GM12878 (cell line): ENCODE results near the gene SEMA5A. TPM values are rescaled to one million over a fixed set of nuclear protein-coding genes. Genes with fewer than 3 reads are reported as not detected.

ENCODE experiments used
- ATAC-seq: fragments of 200-7000 bp; cut with Tn5 transposase; 3 replicates; pipeline ENCODE4 v1.9.1; 2020; ENCODE audit warnings: mild to moderate bottlenecking, moderate library complexity
- BruUV-seq: library from RNA; stranded (reverse); fragments of 400-500 nt; replicated peaks from 2 replicates; lab custom pipeline; 2021; lab: Mats Ljungman, UMichigan
- CTCF ChIA-PET: fragments of 300-600 bp; sonication (Branson Sonifier 250); formaldehyde crosslinking; extraction: SDS; loops from one replicate; lab custom pipeline; 2021; ENCODE audit warnings: inconsistent platforms; lab: Yijun Ruan, JAX
- POLR2A ChIA-PET: fragments of 350-600 bp; formaldehyde crosslinking; extraction: SDS; loops from one replicate; lab custom pipeline; 2021; ENCODE audit warnings: inconsistent platforms; lab: Charles Lee
- RAD21 ChIA-PET: fragments of 300-600 bp; sonication (Branson Sonifier 250); formaldehyde crosslinking; loops from one replicate; lab custom pipeline; 2023; ENCODE audit warnings: antibody characterized with exemption; ENCODE audit not compliant: unreplicated experiment; lab: Charles Lee
- SMC1A ChIA-PET: fragments of 300-600 bp; sonication (Branson Sonifier 250); formaldehyde crosslinking; loops from one replicate; lab custom pipeline; 2023; ENCODE audit not compliant: unreplicated experiment, uncharacterized antibody; lab: Charles Lee
- DNase-seq: peaks from one replicate; pipeline ENCODE4 v3.0.0-alpha.2; 2011; ENCODE audit warnings: low read depth, low spot score
- FAIRE-seq: peaks from 3 replicates; lab custom pipeline; 2011; peaks lifted over from hg19 to GRCh38; lab: Jason Lieb, UNC
- H2AFZ ChIP-seq: 2 replicates; pipeline ENCODE4 v1.6.0; 2011; ENCODE audit warnings: low read depth, low read length, control low read depth; ENCODE audit not compliant: control insufficient read depth
- H3K27ac ChIP-seq: 2 replicates; pipeline ENCODE4 v1.5.1; 2011; ENCODE audit warnings: control low read depth; ENCODE audit not compliant: control insufficient read depth, insufficient read depth
- H3K27me3 ChIP-seq, 2 experiments: replicated peaks in 1 of 2; 2 replicates each; pipeline versions ENCODE4 v1.6.0 to v1.6.1; 2011; ENCODE audit warnings: low read length in 1 of 2; ENCODE audit not compliant: control insufficient read depth in 2 of 2, insufficient read depth in 2 of 2
- H3K36me3 ChIP-seq, 2 experiments: 2 replicates each; pipeline ENCODE4 v1.5.1; 2011; ENCODE audit warnings: low read length in 1 of 2; ENCODE audit not compliant: control insufficient read depth in 2 of 2, insufficient read depth in 2 of 2
- H3K4me1 ChIP-seq: 2 replicates; pipeline ENCODE4 v1.6.1; 2011; ENCODE audit warnings: mild to moderate bottlenecking, low read length, moderate library complexity, mixed read lengths; ENCODE audit not compliant: control insufficient read depth, insufficient read depth
- H3K4me2 ChIP-seq: 2 replicates; pipeline ENCODE4 v1.6.0; 2011; ENCODE audit warnings: control low read depth; ENCODE audit not compliant: control insufficient read depth, insufficient read depth
- H3K4me3 ChIP-seq: fragments of 200-600 bp; sonication (generic); 2 replicates; pipeline ENCODE4 v1.5.1; 2016
- H3K79me2 ChIP-seq: 2 replicates; pipeline ENCODE4 v1.6.0; 2011; ENCODE audit warnings: low read length; ENCODE audit not compliant: control insufficient read depth, insufficient read depth
- H3K9ac ChIP-seq: 2 replicates; pipeline ENCODE4 v1.8.0; 2011; ENCODE audit warnings: low read length, control low read depth, mixed read lengths; ENCODE audit not compliant: control insufficient read depth, insufficient read depth
- H3K9me3 ChIP-seq: replicated peaks from 3 replicates; pipeline ENCODE4 v1.5.1; 2011; ENCODE audit warnings: mild to moderate bottlenecking, low read length; ENCODE audit not compliant: control insufficient read depth, insufficient read depth
- H4K20me1 ChIP-seq: 2 replicates; pipeline ENCODE4 v1.6.0; 2011; ENCODE audit not compliant: control insufficient read depth, insufficient read depth
- BACH1 ChIP-seq: fragments of 450-650 bp; IDR thresholded peaks from 2 replicates; pipeline ENCODE4 v1.6.1; 2017; ENCODE audit warnings: mild to moderate bottlenecking, borderline replicate concordance
- BCL11A ChIP-seq: IDR thresholded peaks from 2 replicates; pipeline ENCODE4 v1.6.1; 2011; ENCODE audit warnings: low read depth, low read length
- BCL3 ChIP-seq: IDR thresholded peaks from 2 replicates; pipeline ENCODE4 v1.6.1; 2011; ENCODE audit warnings: borderline replicate concordance, low read depth, mild to moderate bottlenecking, moderate library complexity, low read length; ENCODE audit not compliant: insufficient read depth, poor library complexity, severe bottlenecking
- BRCA1 ChIP-seq: IDR thresholded peaks from 2 replicates; pipeline ENCODE4 v1.6.1; 2011; ENCODE audit warnings: low read depth, low read length, improper control_type of control experiment
- CBX3 ChIP-seq: fragments of 200-600 bp; sonication (generic); IDR thresholded peaks from 2 replicates; pipeline ENCODE4 v1.6.1; 2016; ENCODE audit warnings: low read depth, borderline replicate concordance
- JUND ChIP-seq: IDR thresholded peaks from 2 replicates; pipeline ENCODE4 v1.6.1; 2012; ENCODE audit warnings: low read depth, mild to moderate bottlenecking, low read length, improper control_type of control experiment, moderate library complexity
- LARP7 ChIP-seq: fragments of 450-650 bp; IDR thresholded peaks from 2 replicates; pipeline ENCODE4 v1.6.1; 2017; ENCODE audit warnings: mild to moderate bottlenecking
- MEF2A ChIP-seq: IDR thresholded peaks from 2 replicates; pipeline ENCODE4 v1.6.1; 2011; ENCODE audit warnings: low read depth, mild to moderate bottlenecking, low read length, moderate library complexity; ENCODE audit not compliant: insufficient read depth
- MTA3 ChIP-seq: IDR thresholded peaks from 2 replicates; pipeline ENCODE4 v1.6.1; 2012; ENCODE audit warnings: low read length, inconsistent platforms, borderline replicate concordance
- NFYB ChIP-seq: IDR thresholded peaks from 2 replicates; pipeline ENCODE4 v1.6.1; 2011; ENCODE audit warnings: low read depth, mild to moderate bottlenecking, low read length, improper control_type of control experiment, moderate library complexity; ENCODE audit not compliant: insufficient read depth
- NR2C2 ChIP-seq: IDR thresholded peaks from 2 replicates; pipeline ENCODE4 v1.6.1; 2011; ENCODE audit warnings: borderline replicate concordance, low read depth; ENCODE audit not compliant: control insufficient read depth, insufficient read length
- NRF1 ChIP-seq: conservative IDR thresholded peaks from 2 replicates; pipeline ENCODE4 v1.6.1; 2011; ENCODE audit warnings: mild to moderate bottlenecking, low read depth, low read length, improper control_type of control experiment
- POLR2A ChIP-seq: IDR thresholded peaks from 2 replicates; pipeline ENCODE4 v1.6.1; 2011; ENCODE audit warnings: low read depth, mild to moderate bottlenecking, low read length
- POLR2AphosphoS5 ChIP-seq: IDR thresholded peaks from 2 replicates; pipeline ENCODE4 v1.6.1; 2011; ENCODE audit warnings: mild to moderate bottlenecking, low read length, inconsistent platforms
- ZNF24 ChIP-seq: fragments of 450-650 bp; IDR thresholded peaks from 2 replicates; pipeline ENCODE4 v1.6.1; 2017; ENCODE audit warnings: antibody characterized with exemption, mild to moderate bottlenecking
- WGBS: methylation state at CpG from one replicate; pipeline ENCODE4 v1.1.6; 2016; ENCODE audit warnings: low lambda C conversion rate; ENCODE audit not compliant: insufficient replicate concordance, insufficient coverage; ENCODE audit errors: missing lambda C conversion rate; 5-methylcytosine and 5-hydroxymethylcytosine counted together
- in situ Hi-C: fragments of 300-500 bp; cut with MboI; formaldehyde crosslinking; loops from 9 replicates; pipeline ENCODE4 v1.14.3; 2018; ENCODE audit warnings: mixed read lengths
- intact Hi-C: fragments of 100-400 bp; cut with micrococcal nuclease; formaldehyde crosslinking; loops from one replicate; pipeline ENCODE4 v1.14.2; 2022; ENCODE audit not compliant: unreplicated experiment
- polyA plus RNA-seq, 11 experiments: library from polyadenylated mRNA; depleted of rRNA in 4 of 11; unstranded in 6 of 11; stranded (reverse) in 5 of 11; fragments of >200 nt; fragmentation: Nextera tagmentation in 4 of 11; fragmentation: Illumina TruSeq in 1 of 11; extraction: Ambion mirVana in 4 of 11; extraction: Trizol in 1 of 11; gene quantifications; 1 replicate in 1 of 11; 2 replicates in 10 of 11; pipeline versions ENCODE4 v1.2.1 to v1.2.3, GENCODE V29; 2011 to 2016; ENCODE audit warnings: inconsistent platforms in 2 of 11, missing spikeins in 2 of 11, low read depth in 1 of 11
- total RNA-seq, 4 experiments: library from RNA; depleted of rRNA in 3 of 4; stranded (reverse); fragments of >200 nt in 3 of 4; fragmentation: Illumina TruSeq in 1 of 4; extraction: Trizol in 1 of 4; gene quantifications; 2 replicates each; pipeline versions ENCODE4 v1.2.1 to v1.2.3, GENCODE V29; 2013 to 2021
- TF ChIP-seq, protein P1 (sequence below): fragments of 450-650 bp; formaldehyde crosslinking; IDR thresholded peaks from 2 replicates; pipeline ENCODE4 v1.4.0; 2020; ENCODE audit warnings: mild to moderate bottlenecking, moderate library complexity
- TF ChIP-seq, protein P2 (sequence below), 3 experiments: IDR thresholded peaks in 2 of 3; conservative IDR thresholded peaks in 1 of 3; 2 replicates each; pipeline ENCODE4 v1.5.1; 2011; ENCODE audit warnings: low read depth in 3 of 3, low read length in 3 of 3, mild to moderate bottlenecking in 3 of 3, control low read depth in 2 of 3, moderate library complexity in 2 of 3, inconsistent platforms in 1 of 3, mixed read lengths in 1 of 3; ENCODE audit not compliant: control insufficient read depth in 2 of 3, insufficient read depth in 1 of 3; ENCODE audit errors: extremely low read depth in 1 of 3

The SEMA5A gene
- total and polyA plus RNA-seq, 10 of the 15 experiments (the other 5 are each of a cell fraction or from before 2014, with no cell fraction given): 0.03 to 2.4 (median 0.09) TPM; not detected in 1

DNA sequence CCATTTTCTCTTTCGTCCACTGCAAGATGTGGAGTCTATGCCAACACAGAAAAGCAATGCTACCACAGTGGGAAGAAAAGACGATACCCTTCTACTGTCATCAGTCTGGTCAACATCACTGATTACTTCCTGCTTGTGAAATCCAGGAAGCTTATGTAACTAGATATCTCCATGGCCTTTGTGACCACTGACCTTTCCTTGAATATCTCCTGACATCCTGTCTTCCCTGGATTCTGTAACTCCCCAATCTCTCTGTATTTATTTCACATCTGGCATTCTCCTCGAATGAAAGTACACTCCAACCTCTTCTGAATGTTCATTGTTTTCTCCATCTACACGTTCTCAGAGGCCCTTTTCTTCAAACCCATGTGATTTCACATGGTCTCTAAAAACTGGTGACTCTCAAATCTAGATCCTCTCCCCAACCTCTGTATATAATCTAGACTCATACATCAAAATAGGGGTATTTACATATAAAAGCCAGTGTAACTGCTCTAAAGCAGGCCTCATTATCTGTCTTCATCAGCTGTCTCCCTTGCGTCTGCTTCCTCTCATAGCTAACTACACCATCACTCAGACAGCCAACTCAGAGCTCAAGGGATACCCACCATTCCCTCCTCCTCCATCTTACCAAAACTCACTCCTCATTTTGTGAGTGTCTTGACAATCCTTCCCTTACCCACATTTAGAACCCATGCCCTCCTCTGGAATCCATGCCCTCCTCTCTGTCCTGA lies 156.8 kb downstream of the SEMA5A start:
- Histone ChIP-seq H3K36me3 (no peaks in the 10 kb centered on the region), H3K27ac (no peak overlapping the region), H3K4me2 (no peak overlapping the region), H3K27me3 (no peaks in the 10 kb centered on the region; a peak in 1 of 4 replicates), H3K4me3 (no peak overlapping the region), H3K4me1 (no peaks in the 10 kb centered on the region), H3K79me2 (no peaks in the 10 kb centered on the region), H2AFZ (no peak overlapping the region), H3K9ac (no peak overlapping the region), H4K20me1 (no peaks in the 10 kb centered on the region), H3K9me3 (no peaks in the 10 kb centered on the region)
- ChIA-PET CTCF (no interaction called here), SMC1A (no interaction called here), RAD21 (no interaction called here), POLR2A (no interaction called here)
- ATAC-seq: no peak
- no peak for DNase-seq
- 60% methylated on average over 5 of the region's 5 CpGs for WGBS
- no peak for TF ChIP-seq CBX3
- no peak for TF ChIP-seq JUND
- no peak for TF ChIP-seq NFYB
- TF ChIP-seq BACH1: no peak
- TF ChIP-seq, protein P1, sequence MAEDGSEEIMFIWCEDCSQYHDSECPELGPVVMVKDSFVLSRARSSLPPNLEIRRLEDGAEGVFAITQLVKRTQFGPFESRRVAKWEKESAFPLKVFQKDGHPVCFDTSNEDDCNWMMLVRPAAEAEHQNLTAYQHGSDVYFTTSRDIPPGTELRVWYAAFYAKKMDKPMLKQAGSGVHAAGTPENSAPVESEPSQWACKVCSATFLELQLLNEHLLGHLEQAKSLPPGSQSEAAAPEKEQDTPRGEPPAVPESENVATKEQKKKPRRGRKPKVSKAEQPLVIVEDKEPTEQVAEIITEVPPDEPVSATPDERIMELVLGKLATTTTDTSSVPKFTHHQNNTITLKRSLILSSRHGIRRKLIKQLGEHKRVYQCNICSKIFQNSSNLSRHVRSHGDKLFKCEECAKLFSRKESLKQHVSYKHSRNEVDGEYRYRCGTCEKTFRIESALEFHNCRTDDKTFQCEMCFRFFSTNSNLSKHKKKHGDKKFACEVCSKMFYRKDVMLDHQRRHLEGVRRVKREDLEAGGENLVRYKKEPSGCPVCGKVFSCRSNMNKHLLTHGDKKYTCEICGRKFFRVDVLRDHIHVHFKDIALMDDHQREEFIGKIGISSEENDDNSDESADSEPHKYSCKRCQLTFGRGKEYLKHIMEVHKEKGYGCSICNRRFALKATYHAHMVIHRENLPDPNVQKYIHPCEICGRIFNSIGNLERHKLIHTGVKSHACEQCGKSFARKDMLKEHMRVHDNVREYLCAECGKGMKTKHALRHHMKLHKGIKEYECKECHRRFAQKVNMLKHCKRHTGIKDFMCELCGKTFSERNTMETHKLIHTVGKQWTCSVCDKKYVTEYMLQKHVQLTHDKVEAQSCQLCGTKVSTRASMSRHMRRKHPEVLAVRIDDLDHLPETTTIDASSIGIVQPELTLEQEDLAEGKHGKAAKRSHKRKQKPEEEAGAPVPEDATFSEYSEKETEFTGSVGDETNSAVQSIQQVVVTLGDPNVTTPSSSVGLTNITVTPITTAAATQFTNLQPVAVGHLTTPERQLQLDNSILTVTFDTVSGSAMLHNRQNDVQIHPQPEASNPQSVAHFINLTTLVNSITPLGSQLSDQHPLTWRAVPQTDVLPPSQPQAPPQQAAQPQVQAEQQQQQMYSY (CRISPR knock-in tag): no peak
- no peak for TF ChIP-seq BCL3
- no peak for TF ChIP-seq POLR2A
- no peak for TF ChIP-seq MTA3
- TF ChIP-seq BRCA1: no peak
- no peak for TF ChIP-seq BCL11A
- TF ChIP-seq ZNF24: no peak
- TF ChIP-seq MEF2A: no peak
- no peak for TF ChIP-seq LARP7
- TF ChIP-seq, protein P2, sequence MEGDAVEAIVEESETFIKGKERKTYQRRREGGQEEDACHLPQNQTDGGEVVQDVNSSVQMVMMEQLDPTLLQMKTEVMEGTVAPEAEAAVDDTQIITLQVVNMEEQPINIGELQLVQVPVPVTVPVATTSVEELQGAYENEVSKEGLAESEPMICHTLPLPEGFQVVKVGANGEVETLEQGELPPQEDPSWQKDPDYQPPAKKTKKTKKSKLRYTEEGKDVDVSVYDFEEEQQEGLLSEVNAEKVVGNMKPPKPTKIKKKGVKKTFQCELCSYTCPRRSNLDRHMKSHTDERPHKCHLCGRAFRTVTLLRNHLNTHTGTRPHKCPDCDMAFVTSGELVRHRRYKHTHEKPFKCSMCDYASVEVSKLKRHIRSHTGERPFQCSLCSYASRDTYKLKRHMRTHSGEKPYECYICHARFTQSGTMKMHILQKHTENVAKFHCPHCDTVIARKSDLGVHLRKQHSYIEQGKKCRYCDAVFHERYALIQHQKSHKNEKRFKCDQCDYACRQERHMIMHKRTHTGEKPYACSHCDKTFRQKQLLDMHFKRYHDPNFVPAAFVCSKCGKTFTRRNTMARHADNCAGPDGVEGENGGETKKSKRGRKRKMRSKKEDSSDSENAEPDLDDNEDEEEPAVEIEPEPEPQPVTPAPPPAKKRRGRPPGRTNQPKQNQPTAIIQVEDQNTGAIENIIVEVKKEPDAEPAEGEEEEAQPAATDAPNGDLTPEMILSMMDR (IDR thresholded peaks at IDR 0.05 in 2 of 3, conservative IDR thresholded peaks at IDR 0.05 in 1 of 3; ENCODE audit: control insufficient read depth in 2 of 3, extremely low read depth in 1 of 3, insufficient read depth in 1 of 3, low read depth in 3 of 3, low read length in 3 of 3): no peak
- TF ChIP-seq POLR2AphosphoS5: no peak
- TF ChIP-seq NRF1: no peak
- no peak for TF ChIP-seq NR2C2
- BruUV-seq: no TSS peak
- no peak for FAIRE-seq
- in situ Hi-C loops (no loop called here), intact Hi-C loops (no loop called here)
